Stimulated activated CD8-positive, alpha-beta memory T cell treated with anti-CD3 and anti-CD28 coated beads, Interleukin-7, amount 100 ng/mL, for 1 hour (primary cell): ENCODE measurements around the gene OPN1SW.

Experiments used
- DNase-seq, 2 donors: peaks; one replicate each; pipeline ENCODE4 v3.0.0-alpha.2; 2020; ENCODE audit warnings: low read depth in 2 of 2

Gene OPN1SW

DNA sequence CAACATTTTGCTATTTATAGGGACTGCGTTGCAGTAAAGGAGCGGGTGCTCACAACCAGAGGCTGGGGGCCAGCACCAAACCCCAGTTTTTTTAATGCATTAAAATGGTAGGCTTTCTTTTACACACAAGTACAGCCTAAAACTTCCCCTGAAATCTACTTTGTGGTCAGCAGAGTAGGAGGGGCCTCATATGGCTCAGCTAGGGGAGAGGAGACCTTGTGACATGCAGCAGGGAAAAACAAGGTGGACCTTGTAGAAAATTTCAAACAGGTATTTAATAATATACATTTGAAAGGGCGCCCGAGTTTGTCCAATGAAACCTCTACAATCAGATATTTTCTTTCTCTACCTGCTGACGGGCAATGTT, 17.6 kb upstream of the OPN1SW start:
- no peak for DNase-seq

DNA sequence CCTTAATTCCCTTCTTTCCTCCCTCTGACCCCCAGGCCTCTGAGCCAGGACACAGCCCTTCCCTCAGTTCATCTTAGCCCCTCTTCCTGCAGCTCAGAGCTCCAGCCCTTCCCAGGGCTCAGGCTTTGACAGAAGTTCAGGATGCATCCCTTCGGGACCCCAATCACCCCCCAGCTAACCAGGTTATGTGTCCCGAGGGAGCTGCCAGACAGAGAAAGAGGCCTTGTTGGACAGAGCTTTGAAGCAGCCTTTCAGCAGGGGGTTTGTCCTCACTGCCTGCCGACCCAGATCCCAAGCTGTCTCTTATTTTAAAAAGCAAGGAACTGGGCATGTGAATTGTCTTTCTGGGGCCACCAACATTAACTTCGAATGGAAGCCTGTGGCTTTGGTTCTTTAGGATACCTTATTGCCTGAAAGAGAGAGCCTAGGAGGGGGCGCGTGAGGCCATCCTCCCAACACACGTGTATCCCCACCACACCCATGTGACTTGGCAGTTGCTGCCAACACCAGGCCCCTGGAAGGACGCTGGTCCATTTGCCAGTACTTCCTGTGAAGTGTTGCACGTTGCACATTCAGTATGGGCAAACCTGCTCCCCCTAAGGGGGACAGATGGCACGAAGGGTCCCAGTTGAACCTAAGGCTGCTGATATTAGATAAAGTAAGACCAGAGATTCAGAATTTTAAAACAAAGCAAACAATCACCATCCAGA, 17.0 kb upstream of the OPN1SW start:
- no peak for DNase-seq

DNA sequence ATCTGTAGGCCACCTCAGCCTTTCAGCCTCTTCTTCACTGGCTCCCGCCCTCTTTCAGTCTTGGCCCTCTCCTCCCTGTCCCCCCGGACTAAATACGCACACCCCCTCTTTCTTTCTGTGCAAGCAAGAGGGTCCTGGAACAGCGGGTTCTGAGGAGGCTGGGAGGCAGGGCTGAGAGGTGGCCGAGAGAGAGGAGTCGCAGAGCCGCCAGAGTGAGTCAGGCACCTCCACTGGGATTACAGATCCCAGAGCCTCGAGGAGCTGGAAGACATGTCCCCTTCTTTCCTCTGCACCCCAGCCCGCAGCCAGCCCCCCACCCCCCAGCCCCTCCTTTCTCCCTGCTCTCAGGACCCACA, 16.4 kb upstream of the OPN1SW start:
- no peak for DNase-seq

DNA sequence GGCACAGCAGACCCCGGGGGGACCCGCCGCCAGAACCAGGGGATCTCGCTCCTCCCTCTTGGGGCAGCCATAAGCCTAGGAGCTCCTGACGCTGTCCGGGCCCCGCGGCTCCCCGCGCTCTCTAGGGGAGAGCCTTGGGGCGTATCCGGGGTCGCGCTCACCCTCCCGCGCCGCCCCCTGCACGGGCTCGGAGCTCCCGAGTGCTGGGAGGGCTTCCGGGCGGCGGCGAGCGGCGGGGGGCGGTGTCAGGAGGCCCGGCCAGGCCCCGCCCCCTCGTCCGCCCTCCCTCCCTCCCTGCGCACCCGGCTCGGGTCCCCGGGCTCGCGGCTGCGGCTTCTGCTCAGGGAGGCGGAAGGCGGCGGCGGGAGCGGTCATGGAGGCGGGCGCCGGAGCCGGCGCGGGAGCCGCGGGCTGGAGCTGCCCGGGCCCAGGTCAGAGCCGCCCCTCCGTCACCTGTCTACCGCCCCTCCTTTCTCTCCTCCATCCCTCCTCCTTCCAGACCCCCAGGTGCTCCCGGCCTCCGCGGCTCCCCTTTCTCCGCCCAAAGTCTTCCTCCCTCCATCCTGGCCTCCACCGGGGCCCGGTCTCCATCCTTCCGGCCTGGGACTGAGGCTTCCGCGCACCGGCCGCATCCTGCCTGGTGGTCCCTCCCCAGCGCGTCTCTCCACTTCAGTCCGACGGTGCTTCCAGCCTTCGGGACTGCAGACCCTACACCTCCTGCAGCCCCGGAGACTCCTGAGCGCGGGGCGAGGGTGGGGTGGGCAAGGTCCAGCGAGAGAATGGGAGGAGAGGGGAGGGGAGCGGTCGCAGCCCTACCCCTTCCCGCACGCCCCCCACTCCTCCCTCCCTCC, 15.8 kb upstream of the OPN1SW start, which contains the start of gene CCDC136:
Gene CCDC136 (plus strand): TSS at position 848 of the 851 bp plus-strand sequence. CDS start 444 bp downstream, outside the sequence.
- peak; percentile 50 to 59 for DNase-seq

DNA sequence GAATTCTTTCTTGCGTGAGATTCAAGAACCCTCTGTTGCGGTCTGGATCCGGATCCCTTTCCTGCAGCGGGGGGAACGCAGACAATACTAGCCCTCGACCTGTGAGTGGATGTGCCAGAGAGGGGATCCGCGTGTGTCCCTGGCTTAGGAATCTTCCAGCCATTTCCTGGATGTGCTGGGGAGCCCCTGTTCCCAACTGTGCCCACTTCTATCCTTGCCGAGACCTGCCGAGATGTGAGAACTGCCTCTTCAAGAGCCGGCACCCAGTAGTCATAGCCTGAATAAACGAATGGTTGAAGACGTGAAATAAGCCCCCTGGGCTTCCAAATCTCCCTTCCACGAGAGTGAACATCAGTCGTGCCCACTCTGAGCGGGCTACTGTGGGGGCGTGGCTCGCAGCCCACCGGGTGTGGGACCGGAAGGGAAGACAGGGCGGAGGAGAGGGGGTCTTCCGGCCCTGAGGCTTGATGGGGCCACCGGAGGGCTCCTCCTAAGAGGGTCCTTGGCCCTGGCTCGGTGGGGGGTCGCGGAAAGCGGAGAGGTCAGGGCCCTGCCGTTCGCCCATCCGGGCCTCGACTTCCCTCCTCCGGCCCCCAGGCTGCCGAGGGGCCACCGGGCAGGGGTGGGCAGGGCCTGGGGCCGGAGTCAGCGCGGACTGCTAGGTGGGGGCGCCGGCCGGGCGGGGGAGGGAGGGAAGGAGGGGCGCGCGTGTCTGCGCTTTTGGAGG, 14.9 kb upstream of the OPN1SW start:
- no peak for DNase-seq

DNA sequence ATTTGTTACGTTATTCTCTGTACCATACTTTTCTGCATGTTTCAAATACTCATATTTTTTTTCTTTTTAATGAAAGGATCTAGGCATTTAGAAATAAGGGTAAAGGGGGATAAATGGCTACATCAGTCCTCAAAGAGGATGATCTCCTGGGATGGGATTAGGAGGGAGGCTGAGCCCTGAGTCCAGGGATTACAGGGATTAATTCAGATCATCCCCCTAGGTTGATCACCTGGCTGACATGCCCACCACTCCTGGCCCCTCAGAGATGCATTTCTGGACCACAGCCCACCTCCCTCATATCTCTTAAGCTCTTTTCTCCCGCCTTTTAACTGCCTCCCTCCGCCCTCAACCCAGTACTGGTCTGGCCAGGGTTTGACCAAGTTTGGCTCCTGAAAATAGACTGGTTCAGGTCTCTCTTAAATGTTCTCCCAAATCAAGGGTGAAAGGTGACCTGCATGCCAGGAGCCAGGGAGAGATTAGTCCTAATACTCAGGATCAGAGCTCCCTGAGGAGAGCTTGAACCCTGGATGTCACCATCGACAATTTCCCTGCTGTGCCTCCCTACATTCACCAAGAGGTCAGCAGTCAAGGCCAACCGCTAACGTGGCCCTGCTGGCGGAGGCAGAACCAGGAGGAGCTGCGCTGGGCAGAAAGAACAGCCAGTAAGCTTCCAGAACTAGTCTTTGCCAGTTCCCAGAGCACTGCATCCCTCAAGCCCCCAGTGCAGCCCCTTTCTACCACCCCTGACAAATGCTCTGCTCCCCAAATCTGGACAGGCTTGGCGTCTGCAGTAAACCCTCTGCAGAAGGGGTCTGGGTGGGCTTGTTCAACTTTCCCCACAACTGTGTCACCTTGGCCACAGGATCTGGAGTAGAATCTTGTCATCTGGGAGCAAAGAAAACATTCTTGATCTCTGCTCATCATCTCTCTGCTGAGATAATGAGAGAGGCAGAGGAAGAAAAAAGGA, 13.1 kb upstream of the OPN1SW start:
- no peak for DNase-seq

DNA sequence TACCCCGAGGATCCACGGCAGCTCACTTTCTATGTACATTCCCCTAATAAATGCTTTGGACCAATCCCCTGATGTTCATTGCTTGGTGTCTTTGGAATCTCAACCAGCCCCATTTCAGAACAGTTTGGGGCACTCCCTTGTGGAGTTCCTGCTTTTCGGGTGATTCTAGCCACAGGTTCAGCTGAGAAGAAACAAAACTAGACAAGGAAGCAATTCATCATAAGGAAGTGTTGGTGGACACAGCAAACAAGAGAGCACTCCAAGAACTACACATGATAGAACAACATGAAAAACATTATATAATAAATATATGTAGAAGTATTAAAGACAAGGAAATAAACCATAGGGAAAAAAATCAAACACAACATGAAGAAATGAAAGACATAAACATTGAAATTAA, 10.1 kb upstream of the OPN1SW start:
- no peak for DNase-seq

DNA sequence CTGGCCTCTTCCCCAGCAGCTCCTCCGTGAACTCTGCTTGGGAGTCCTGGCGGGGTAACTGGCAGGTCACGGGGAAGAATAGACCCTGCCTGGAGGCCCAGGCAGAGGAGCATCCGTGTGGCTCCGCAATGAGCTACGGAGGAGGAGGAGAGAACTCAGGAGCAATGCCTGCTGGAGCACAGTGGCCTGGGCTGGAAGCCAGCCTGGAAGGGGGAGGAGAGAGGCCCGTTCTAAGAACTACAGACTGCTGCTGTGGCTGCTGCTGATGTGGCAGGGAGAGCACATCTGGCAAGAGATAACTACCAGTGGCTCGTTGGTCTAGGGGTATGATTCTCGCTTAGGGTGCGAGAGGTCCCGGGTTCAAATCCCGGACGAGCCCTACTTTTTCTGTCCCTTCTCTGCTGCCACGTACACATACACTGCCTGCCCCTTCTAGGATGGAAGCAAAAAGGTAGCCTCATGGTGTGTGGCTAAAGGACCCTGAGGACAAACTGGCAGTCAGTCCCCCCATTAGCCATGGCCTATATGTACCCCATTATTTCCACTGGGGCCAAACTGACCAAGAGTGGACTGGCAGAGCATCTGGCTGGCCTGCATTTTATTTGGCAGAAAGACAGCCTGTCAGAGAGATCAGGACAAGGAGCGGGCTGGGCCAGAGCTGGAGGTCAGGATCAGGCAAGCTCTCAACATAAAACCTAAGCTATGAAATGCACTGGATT, 7.7 kb upstream of the OPN1SW start:
- no peak for DNase-seq

DNA sequence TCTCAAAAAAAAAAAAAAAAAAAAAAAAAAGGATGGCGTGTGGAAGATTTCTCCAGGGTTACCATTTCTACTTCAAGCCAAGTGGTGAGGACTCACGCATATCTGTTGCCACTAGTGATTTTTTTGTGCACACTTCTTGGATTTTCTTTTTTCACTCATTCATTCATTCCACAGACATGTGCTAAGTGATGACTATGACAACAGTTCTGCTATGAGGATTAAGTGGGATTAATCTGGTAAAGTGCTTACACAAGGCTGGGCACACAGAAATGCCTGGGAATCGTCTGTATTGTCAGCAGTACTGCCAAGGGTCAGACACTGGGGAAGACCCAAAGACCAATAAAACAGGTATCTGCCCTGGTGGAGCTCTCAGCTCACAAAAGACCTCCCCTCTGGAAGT, 6.3 kb upstream of the OPN1SW start:
- DNase-seq: no peak

DNA sequence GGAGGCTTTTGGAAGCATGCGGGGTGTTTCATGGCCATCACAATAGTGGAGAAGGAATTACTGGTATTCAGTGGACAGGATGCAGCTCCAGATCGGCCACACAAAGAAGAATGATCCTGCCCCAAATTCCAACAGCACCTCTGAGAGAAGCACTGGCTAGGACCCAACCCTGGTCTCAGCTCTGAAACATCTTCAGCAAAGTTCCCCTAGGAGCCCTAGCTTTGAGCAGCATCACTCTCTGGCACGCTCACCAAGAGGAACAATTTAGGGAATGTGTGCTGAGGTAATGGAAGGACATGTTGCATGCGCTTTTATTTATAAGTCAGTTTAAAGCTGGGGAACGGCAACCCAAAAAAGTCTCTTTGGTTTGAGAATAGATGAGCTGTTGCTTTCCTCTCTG, 5.5 kb upstream of the OPN1SW start:
- DNase-seq: no peak

DNA sequence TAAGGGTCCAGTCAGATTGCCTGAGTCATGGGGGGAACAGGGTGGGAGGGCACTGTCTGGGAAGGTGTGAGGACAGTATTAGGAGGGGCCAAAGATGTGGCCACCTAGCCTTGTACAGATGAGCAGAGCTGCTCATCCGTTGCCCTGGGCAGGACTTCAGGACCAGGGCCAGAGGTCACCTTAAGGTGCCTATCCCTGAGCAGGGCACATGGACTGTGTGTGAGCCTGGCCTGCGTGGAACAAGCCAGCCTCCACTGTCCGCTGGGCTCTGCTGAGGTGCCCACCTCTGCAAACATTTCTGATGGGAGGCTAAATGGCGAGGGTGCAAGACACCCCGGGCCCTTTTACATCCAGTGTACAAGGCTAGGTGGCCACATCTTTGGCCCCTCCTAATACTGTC, 3.4 kb upstream of the OPN1SW start:
- DNase-seq: no peak

DNA sequence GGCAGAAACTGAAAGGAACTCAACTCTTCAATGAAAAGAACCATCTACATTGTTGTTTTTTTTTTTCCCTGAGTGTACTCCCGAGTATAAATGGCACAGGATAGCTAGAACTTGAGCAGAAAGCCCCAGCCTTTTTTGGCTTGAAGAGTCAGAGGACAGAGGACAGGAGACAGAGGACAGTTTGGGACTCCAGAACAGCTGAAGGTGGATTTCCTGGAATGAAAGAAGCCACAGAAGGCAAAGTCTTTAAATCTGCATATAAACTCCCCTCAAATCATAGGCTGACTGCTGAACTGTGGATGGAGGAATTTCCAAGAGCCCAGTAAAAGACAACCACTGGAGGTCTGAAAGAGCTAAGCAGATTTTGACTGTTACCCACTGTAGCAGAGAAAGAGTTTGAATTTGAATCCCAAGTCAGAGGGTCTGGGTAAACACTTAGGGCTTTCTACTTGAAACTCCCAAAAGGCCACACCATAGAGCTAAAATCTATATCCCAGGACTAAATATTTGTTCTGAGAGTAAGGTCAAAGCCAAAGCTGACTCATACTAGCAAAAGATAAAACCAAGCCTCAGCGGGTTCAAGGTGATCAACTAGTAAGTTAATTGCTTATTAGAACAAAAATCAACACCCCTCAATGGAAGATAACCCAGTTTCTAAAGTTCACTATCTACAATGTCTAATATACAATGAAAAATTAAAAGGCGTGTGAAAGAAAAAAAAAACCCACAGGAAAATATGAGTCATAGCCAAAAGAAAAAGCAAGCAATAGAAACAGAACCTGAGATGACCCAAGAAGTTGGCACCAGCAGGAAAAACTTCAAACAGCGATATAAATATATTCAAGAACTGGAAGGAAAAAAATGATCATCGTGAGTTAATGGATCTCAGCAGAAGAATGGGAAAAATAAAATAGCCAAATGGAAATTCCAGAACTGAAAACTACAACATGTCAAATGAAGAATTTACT, 1.8 kb upstream of the OPN1SW start:
- DNase-seq: no peak

DNA sequence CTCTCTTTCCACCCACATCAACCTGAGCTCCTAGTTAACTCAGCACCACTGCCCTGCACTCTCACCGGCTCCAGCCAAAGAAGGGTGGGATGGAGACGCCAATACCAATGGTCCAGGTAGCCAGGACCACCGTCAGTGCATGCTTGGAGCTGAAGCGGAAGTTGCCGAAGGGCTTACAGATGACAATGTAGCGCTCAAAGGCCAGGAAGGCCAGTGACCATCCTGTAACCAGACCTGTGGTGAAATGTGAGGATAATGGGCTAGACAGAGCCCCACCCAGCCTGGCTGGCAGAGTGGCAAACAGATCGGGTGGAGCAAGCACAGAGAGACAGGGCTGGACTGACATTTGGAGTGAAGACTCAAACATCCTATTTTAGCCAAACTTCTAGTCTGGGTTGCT, 673 bp downstream of the OPN1SW start:
- no peak for DNase-seq

DNA sequence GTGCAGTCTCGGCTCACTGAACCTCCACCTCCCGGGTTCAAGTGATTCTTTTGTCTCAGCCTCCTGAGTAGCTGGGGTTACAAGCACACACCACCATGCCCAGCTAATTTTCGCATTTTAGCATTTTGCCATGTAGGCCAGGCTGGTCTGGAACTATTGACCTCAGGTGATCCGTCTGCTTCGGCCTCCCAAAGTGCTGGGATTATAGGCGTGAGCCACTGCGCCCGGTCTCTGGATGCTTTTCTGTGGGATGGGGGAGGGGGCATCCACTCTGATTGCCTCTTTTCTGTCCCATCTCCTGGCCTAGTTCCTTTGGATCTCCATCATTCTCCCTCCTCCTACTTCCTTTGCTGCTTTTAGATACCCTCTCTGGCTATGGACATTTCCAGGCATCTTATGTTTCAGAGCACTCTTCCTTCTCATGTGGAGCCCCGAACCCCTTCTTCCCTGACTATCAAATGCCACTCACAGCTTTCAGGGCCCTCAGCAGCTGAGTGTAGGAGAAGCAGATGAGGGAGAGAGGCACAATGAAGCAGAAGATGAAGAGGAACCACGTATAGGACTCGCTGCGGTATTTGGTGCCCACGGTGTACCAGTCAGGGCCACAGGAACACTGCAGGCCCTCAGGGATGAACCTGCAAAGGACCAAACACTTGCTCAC, 1.4 kb downstream of the OPN1SW start:
- no peak for DNase-seq

DNA sequence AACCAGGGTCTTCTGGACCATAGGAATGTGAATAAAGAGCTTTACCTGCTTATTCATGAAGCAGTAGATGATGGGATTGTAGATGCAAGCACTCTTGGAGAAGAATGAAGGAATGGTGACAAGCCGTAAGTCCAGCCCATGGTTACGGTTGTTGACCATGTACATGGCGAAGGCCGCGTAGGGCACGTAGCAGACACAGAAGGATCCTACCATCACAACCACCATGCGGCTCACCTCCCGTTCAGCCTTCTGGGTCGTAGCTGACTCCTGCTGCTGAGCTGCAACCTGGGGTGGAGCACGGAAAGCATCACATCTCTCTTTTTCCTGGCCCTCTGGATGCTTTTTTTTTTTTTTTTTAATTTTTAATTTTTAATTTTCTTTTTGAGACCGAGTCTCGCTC, 2.0 kb downstream of the OPN1SW start:
- no peak for DNase-seq

DNA sequence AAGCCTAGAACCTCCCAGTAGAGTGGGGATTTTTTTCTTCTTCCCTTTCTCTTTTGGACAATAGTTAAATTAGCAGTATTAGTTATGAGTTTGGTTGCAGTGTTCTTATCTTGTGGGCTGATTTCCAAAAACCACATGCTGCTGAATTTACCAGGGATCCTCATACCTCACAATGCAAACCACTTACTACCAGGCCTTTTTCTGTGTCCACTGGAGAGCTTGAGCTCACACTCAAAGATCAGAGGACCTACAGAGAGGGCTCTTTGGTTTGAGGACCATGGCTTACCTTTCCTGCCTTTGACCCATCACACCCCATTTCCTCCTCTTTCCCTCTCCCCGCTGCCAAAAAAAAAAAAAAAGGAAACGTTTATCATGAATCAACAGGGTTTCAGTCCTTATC, 5.4 kb downstream of the OPN1SW start:
- DNase-seq: no peak

DNA sequence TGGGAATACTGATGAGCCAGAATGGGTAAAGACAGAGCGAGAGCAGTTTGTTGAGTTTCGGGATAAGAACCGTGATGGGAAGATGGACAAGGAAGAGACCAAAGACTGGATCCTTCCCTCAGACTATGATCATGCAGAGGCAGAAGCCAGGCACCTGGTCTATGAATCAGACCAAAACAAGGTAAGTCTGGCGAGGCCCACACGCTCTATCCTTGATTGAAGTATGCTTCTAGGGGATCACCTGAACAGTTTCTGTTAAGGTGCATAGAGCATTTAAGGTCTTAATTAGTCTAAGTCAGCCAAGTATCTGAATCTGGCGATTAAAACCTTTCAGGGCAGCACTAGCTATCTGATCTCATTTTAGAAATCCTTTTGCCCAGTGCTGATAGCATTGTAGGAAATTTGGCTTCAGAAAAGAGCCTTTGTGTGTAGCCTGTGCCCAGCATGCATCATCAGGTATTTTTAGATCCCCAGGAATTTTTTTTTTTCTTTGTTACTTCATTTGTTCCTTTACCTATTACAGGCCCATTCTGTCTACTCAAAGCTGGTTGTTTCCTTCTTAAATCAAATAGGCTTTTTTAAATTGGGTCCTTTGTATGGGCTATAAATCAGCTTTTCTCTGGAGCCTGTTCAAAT, 8.0 kb downstream of the OPN1SW start:
- no peak for DNase-seq

DNA sequence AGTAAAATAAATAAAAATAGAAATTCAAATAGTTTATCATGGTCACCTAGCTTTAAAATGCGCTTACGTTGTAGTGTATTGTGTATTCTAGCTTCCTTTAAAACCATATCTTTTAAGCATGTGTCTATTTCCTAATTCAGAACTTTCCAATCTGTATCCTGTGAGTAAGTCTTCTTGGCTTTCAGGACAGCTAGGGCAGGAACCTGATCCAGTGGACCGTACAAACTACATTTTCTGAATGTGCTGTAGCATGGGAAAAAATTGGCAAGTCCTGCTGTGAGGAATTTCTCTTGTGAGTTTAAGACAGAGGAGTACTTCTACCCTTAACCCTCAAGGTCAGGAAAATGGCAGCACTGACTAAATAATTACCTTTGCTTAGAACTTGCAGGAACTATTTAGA, 12.1 kb downstream of the OPN1SW start:
- no peak for DNase-seq

DNA sequence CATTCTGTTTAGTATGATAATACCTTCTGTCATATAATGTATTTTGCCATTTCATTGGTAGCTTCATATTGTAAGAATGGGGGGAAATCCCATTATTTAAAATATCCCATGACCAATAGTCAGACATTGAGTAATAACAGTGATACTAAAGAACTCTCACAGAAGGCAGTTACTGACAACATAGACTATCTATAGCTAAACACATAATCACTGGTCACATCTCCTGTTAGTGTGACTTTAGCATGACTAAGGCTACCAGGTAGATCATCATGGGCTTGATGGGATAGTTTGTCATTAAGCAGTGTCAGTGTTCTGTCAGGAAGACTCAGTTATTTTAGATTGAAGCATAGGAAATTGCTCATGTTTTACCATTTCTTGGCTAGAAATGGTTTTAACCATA, 16.4 kb downstream of the OPN1SW start:
- DNase-seq: no peak
